ENCODE measurements around the gene PLEKHA5. TPM values are rescaled to one million over a fixed set of nuclear protein-coding genes. Genes with fewer than 3 reads are reported as not detected.
A peak's percentile ranks its signal among the peaks of the same experiment; 100 is the strongest.
"Not testable (repeated sequence)": the region's sequence is repeated elsewhere in the genome, so short reads cannot be mapped to it uniquely, and the experiment has no call there.

PLEKHA5 gene
- polyA plus RNA-seq, 1 donor (not counting 4 experiments of a cell fraction or from before 2014, with no cell fraction given) = 21.7 TPM

GRCh38 chr12:19397534-19397933 lies 268.0 kb downstream of the PLEKHA5 start:
- H3K27me3 ChIP-seq (ENCODE audit: control insufficient read depth, extremely low read depth, insufficient read depth, low read length) = no peaks in the 10 kb centered on the region
- FAIRE-seq (peak; percentile 100), DNase-seq (ENCODE audit: low read depth, low spot score) (peak; percentile 80)
- H2AFZ ChIP-seq (ENCODE audit: control insufficient read depth, low read length) = no peak overlapping the region
- no peaks in the 10 kb centered on the region for H3K9me3 ChIP-seq (ENCODE audit: control insufficient read depth, low read depth, low read length)
- dilution Hi-C loops (cut with MboI; ENCODE audit: extremely low pct_ligation_motif_present, low sequenced_read_pairs) = no loop called here
- peak overlapping the region; percentile 52 for H3K27ac ChIP-seq (ENCODE audit: control insufficient read depth, insufficient read depth, low read length)
- no peak overlapping the region for H3K9ac ChIP-seq (ENCODE audit: control insufficient read depth, extremely low read depth, insufficient read depth, low read length)
- no peaks in the 10 kb centered on the region for H4K20me1 ChIP-seq (ENCODE audit: control insufficient read depth, extremely low read depth, insufficient read depth, low read length)
- H3K9me1 ChIP-seq (ENCODE audit: control insufficient read depth, extremely low read depth, insufficient read depth, low read length) = no peaks in the 10 kb centered on the region
- H3K79me2 ChIP-seq (ENCODE audit: control insufficient read depth, insufficient read depth, low read length) = no peaks in the 10 kb centered on the region
- no peaks in the 10 kb centered on the region for H3K36me3 ChIP-seq (ENCODE audit: control insufficient read depth in 2 of 2, extremely low read depth in 1 of 2, insufficient read depth in 2 of 2, low read length in 2 of 2)
- no peak overlapping the region for H3K4me3 ChIP-seq (ENCODE audit: control insufficient read depth in 2 of 3, extremely low read depth in 1 of 3, insufficient read depth in 2 of 3, low read depth in 1 of 3, low read length in 3 of 3)
- TF ChIP-seq EZH2 (IDR thresholded peaks at IDR 0.05; ENCODE audit: low read length) = no peak
- TF ChIP-seq, protein P1, sequence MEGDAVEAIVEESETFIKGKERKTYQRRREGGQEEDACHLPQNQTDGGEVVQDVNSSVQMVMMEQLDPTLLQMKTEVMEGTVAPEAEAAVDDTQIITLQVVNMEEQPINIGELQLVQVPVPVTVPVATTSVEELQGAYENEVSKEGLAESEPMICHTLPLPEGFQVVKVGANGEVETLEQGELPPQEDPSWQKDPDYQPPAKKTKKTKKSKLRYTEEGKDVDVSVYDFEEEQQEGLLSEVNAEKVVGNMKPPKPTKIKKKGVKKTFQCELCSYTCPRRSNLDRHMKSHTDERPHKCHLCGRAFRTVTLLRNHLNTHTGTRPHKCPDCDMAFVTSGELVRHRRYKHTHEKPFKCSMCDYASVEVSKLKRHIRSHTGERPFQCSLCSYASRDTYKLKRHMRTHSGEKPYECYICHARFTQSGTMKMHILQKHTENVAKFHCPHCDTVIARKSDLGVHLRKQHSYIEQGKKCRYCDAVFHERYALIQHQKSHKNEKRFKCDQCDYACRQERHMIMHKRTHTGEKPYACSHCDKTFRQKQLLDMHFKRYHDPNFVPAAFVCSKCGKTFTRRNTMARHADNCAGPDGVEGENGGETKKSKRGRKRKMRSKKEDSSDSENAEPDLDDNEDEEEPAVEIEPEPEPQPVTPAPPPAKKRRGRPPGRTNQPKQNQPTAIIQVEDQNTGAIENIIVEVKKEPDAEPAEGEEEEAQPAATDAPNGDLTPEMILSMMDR (optimal IDR thresholded peaks at IDR 0.05 in 1 of 3, IDR thresholded peaks at IDR 0.05 in 1 of 3, conservative IDR thresholded peaks at IDR 0.05 in 1 of 3; ENCODE audit: extremely low read depth in 1 of 3, insufficient read depth in 2 of 3, low read length in 3 of 3) = no peak
- H3K4me2 ChIP-seq (ENCODE audit: control insufficient read depth, extremely low read depth, insufficient read depth, low read depth, low read length) = peak overlapping the region; percentile 42
- peaks cover 25% of the 10 kb centered on the region for H3K4me1 ChIP-seq (ENCODE audit: control insufficient read depth, extremely low read depth, insufficient read depth, low read length)

DNA sequence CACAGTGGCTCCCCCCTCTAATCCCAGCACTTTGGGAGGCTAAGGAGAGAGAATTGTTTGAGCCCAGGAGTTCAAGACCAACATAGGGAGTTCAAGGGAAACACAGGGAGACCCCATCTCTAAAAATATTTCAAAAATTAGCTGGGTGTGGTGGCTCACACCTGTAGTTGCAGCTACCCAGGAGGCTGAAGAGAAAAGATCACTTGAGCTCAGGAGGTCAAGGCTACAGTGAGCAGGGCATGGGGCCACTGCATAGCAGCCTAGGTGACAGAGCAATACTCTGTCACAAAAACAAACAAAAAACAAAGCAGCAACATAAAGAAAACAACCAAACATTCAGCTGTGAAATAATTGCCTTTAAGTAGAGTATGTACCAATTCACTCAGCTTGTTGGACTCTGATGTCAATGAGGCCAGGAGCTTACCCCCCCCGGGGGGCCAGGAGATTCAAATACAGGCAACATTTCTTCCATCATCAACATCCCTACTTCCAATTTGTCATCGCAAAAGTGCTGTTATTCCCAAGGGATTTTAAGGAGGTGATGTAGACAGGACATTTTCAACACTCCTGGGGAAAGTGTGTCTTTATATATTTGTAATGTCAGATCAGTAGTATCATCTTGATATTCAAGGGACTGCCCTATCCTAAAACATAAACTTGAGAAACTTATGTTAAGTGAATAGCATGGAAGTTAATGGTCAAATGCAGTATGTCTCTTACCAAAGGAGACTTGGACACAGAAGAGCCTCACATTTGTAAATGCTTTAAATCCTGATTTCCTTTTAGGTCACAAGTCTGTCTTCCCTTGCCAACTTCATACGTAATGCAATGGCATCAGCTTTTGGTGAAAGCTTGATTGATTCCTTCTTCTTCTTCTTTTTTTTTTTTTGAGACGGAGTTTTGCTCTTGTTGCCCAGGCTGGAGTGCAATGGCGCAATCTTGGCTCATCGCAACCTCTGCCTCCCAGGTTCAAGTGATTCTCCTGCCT lies 269.1 kb downstream of the PLEKHA5 start:
- H3K79me2 ChIP-seq (ENCODE audit: control insufficient read depth, insufficient read depth, low read length) = no peaks in the 10 kb centered on the region
- TF ChIP-seq, protein P1 (optimal IDR thresholded peaks at IDR 0.05 in 1 of 3, IDR thresholded peaks at IDR 0.05 in 1 of 3, conservative IDR thresholded peaks at IDR 0.05 in 1 of 3; ENCODE audit: extremely low read depth in 1 of 3, insufficient read depth in 2 of 3, low read length in 3 of 3) = no peak
- TF ChIP-seq EZH2 (IDR thresholded peaks at IDR 0.05; ENCODE audit: low read length) = no peak
- peaks cover 30% of the 10 kb centered on the region for H3K4me1 ChIP-seq (ENCODE audit: control insufficient read depth, extremely low read depth, insufficient read depth, low read length)
- H3K27me3 ChIP-seq (ENCODE audit: control insufficient read depth, extremely low read depth, insufficient read depth, low read length) = no peaks in the 10 kb centered on the region
- dilution Hi-C loops (cut with MboI; ENCODE audit: extremely low pct_ligation_motif_present, low sequenced_read_pairs) = no loop called here
- FAIRE-seq (no peak), DNase-seq (ENCODE audit: low read depth, low spot score) (no peak)
- no peak overlapping the region for H2AFZ ChIP-seq (ENCODE audit: control insufficient read depth, low read length)
- H3K9me1 ChIP-seq (ENCODE audit: control insufficient read depth, extremely low read depth, insufficient read depth, low read length) = no peaks in the 10 kb centered on the region
- no peak overlapping the region for H3K4me2 ChIP-seq (ENCODE audit: control insufficient read depth, extremely low read depth, insufficient read depth, low read depth, low read length)
- H4K20me1 ChIP-seq (ENCODE audit: control insufficient read depth, extremely low read depth, insufficient read depth, low read length) = no peaks in the 10 kb centered on the region
- H3K27ac ChIP-seq (ENCODE audit: control insufficient read depth, insufficient read depth, low read length) = no peak overlapping the region
- no peak overlapping the region for H3K4me3 ChIP-seq (ENCODE audit: control insufficient read depth in 2 of 3, extremely low read depth in 1 of 3, insufficient read depth in 2 of 3, low read depth in 1 of 3, low read length in 3 of 3)
- H3K9ac ChIP-seq (ENCODE audit: control insufficient read depth, extremely low read depth, insufficient read depth, low read length) = no peak overlapping the region
- no peaks in the 10 kb centered on the region for H3K36me3 ChIP-seq (ENCODE audit: control insufficient read depth in 2 of 2, extremely low read depth in 1 of 2, insufficient read depth in 2 of 2, low read length in 2 of 2)
- no peaks in the 10 kb centered on the region for H3K9me3 ChIP-seq (ENCODE audit: control insufficient read depth, low read depth, low read length)

DNA sequence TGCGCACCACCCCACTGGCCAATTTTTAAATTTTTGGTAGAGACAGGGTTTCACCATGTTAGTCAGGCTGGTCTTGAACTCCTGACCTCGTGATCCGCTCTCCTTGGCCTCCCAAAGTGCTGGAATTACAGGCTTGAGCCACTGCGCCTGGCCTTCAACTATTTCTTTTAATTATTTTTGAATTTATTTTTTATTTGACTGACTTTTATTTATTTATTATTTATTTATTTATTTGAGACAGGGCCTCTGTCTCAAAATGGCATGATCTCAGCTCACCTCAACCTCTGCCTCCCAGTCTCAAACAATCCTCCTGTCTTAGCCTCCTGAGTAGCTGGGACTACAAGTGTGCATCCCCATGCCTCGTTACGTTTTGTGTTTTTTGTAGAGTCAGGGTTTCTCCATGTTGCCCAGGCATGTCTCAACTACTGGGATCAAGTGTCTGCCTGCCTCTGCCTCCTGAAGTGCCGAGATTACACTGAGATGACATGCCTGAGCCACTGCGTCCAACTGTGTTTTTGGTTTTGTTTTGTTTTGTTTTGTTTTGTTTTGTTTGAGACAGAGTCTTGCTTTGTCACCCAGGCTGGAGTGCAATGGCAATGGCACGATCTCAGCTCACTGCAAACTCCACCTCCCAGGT lies 271.2 kb downstream of the PLEKHA5 start:
- H3K9me1 ChIP-seq (ENCODE audit: control insufficient read depth, extremely low read depth, insufficient read depth, low read length); H3K27me3 ChIP-seq (ENCODE audit: control insufficient read depth, extremely low read depth, insufficient read depth, low read length); DNase-seq (ENCODE audit: low read depth, low spot score); H4K20me1 ChIP-seq (ENCODE audit: control insufficient read depth, extremely low read depth, insufficient read depth, low read length); H3K9me3 ChIP-seq (ENCODE audit: control insufficient read depth, low read depth, low read length); dilution Hi-C loops (cut with MboI; ENCODE audit: extremely low pct_ligation_motif_present, low sequenced_read_pairs); H3K36me3 ChIP-seq (ENCODE audit: control insufficient read depth in 2 of 2, extremely low read depth in 1 of 2, insufficient read depth in 2 of 2, low read length in 2 of 2); H3K79me2 ChIP-seq (ENCODE audit: control insufficient read depth, insufficient read depth, low read length): not testable (repeated sequence)
- Histone ChIP-seq H2AFZ (ENCODE audit: control insufficient read depth, low read length) (peak overlapping the region; percentile 69), H3K4me2 (ENCODE audit: control insufficient read depth, extremely low read depth, insufficient read depth, low read depth, low read length) (peak overlapping the region; percentile 54), H3K27ac (ENCODE audit: control insufficient read depth, insufficient read depth, low read length) (peak overlapping the region; percentile 52), H3K4me3 (ENCODE audit: control insufficient read depth in 2 of 3, extremely low read depth in 1 of 3, insufficient read depth in 2 of 3, low read depth in 1 of 3, low read length in 3 of 3) (peak overlapping the region in 1 of 3 experiments; percentile 20), H3K9ac (ENCODE audit: control insufficient read depth, extremely low read depth, insufficient read depth, low read length) (peak overlapping the region; percentile 28), H3K4me1 (ENCODE audit: control insufficient read depth, extremely low read depth, insufficient read depth, low read length) (peaks cover 30% of the 10 kb centered on the region)
- FAIRE-seq = peak; percentile 87

All from keratinocyte (primary cell).